Measurements from ENCODE around the gene CFAP74.

CFAP74 gene
- total RNA-seq, result 0 to 0.14 reads per million in 2 donors

- no peak for DNase-seq
These were observed at the start of gene CFAP74 for GRCh38 chr1:2003541-2004131. Gene CFAP74 (minus strand): TSS chr1:2003786. CDS start chr1:1990956, 12,830 bp downstream.

DNA sequence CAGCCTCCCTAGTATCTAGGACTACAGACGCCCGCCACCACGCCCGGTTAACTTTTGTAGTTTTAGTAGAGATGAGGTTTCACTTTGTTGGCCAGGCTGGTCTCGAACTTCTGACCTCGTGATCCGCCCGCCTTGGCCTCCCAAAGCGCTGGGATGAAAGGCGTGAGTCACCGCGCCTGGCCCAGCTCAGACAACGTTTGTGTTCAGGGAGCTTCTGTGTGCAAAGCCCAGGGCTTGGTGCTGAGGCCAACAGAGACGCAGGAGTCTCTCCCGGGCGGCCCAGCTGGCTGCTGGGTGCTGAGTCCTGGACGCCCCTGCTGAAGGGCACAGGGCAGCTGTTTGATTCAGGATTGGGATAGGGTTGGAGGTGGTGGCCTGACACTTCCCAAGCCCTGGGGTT lies 49.6 kb upstream of the CFAP74 start:
- DNase-seq, result no peak

DNA sequence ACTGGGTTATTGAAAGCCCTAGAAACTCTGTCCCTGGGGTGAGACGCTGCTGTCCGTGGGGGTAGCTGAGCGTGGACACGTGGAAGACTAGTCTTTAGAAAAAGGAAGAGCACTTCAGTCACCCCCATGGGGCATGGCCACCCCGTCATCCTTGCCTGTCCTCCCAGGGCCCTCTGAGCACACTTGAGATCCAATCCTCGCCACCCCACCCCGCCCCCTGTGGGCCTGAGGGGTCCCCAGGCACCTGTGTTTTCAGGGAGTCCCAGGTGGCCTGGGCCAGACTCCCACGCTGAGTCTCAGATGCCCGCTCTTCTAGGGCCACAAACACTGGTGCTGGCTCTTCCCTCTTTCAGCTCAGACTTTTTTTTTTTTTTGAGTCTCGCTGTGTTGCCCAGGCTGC lies 49.2 kb upstream of the CFAP74 start:
- no peak for DNase-seq

DNA sequence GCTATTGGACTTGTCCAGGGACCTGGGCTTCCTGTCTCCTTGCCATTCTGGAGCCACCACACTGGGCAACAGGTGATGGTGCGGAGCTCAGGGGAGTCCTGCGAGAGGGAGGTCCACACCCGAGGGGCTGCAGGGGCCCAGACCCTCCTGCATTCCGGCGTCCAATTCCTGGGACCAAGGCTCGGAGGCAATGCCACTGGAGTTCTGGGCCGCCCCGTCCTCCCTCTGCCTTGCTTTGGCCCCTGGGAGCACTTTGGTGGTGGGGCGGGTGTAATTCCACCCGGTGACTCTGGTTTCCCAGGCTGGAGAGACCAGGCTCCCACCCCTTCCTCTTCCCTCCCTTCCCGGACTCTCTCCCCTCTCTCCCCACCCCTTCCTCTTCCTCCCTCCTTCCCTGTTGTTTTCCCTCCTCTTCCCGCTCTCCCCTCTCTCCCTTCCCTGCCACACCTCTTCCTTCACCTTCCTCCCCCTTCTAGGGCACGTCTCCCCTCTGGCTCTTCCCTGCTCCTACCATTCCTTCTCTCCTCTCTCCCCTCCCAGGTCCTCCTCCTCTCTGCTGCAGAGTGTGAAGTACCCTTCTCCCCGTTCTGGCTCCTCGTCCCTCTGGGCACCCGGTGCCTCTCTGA lies 48.6 kb upstream of the CFAP74 start:
- no peak for DNase-seq

- DNase-seq, result no peak
These were observed 47.5 kb upstream of the CFAP74 start for GRCh38 chr1:2050793-2051682.

GRCh38 chr1:2050461-2050792 lies 46.8 kb upstream of the CFAP74 start:
- no peak for DNase-seq

GRCh38 chr1:2049718-2050431 lies 46.3 kb upstream of the CFAP74 start, which contains the start of gene PRKCZ:
Gene PRKCZ (plus strand): TSS chr1:2050411. CDS start chr1:2050631, 220 bp downstream.
- DNase-seq, result peak; percentile 92

- no peak for DNase-seq
These were observed 45.7 kb upstream of the CFAP74 start for GRCh38 chr1:2049225-2049717.

- no peak for DNase-seq
These were observed 44.5 kb upstream of the CFAP74 start for GRCh38 chr1:2047749-2048729.

DNA sequence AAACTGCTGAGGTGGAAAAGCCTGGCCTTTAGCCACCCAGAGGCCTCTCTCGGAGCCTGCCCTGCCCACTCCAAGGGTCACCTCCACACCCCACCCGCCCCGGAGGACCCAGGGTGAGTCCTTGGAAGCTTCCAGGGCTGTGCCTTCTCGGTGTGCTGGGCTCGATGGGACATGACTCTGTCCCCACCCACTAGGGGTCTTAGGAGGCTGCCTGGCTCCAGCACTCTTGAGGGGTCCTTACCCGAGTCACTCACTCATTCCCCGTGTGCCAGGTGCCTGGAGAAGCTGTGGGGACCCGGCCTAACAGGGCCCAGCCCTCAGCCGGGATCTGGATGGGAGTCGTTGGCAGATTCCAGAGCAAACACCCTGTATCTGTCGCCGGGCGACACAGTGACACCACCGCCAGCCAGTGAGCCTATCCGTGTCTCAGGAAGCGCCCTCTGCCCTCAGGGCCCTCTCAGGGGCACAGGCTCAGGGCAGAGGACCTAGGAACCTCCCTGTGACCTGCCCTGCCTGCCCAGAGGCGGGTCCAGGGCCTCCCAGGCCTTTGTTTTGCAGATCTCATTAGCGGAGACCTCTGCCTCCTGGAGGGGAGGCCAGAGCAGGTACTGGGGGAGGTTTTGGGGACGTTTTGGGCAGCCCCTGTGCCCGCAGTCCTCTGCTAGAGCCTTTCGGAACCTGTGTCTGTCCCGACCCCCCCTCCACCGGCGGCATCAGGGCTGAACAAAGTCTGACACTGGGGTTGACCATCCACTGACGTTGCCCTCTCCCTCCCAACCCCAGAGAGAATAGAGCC lies 43.6 kb upstream of the CFAP74 start:
- no peak for DNase-seq

DNA sequence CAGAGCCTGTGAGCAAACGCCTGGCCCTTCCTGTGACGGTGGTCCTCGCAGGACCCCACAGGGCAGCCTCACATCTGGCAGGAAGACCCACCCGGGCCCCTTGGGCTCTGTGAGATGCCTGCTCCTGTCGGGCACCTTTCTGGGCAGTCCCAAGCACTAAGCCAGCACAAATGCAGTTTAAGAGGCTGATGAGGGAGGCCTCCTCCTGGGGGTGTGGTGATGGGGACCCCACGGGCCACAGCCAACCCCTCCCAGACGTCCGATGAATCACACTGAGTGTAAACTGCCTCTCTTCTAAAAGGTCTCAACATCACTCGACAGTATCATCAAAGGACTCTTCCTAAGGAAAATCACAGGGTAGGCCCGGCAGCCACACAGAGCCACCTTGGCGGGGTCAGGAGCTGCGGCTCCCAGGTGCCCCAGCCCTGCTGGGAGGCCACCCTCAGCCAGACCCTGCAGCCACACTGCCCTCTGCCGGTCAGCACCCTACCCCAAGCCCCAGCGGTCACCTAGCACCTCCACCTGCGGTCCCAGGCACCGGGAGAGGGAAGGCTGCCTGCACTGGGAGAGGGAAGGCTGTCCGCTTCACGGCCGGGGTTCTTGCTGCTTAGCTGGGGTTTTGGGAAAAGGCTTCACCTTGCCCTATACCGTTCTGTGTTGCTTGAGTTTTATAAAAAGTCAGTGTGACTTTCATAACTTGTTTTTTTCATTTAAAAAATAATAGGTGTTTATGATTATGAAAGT lies 42.8 kb upstream of the CFAP74 start:
- DNase-seq, result peak; percentile 30

DNA sequence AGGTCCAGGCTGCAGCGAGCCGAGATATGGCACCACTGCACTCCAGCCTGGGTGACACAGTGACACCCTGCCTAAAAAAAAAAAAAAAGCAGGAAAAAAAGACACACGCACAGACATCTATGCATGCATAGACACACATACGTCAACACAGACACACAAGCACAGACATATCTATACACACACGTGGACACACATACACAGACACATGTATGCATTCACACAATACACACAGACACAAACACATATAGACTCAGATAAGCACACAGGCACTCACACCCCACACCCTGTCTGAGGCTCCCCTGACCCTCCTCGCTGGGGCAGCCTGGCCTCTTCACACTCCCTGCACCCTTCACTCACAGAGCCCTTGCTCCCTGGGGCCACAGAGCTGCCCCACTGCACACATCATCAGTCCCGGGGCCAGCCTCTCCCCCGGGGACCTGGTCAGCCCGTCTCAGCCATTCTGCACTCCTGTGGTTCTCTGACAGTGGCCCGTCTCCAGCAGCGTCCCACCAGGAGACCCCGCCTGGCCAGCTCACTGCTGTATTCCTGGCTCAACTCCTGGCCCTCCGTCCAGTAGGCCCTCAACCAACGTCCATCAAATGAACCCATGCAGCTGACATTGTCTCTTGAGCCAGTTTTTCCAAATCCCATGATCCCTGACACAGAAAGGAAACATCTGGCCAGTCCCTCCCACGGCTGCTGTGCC lies 42.0 kb upstream of the CFAP74 start:
- DNase-seq, result no peak

DNA sequence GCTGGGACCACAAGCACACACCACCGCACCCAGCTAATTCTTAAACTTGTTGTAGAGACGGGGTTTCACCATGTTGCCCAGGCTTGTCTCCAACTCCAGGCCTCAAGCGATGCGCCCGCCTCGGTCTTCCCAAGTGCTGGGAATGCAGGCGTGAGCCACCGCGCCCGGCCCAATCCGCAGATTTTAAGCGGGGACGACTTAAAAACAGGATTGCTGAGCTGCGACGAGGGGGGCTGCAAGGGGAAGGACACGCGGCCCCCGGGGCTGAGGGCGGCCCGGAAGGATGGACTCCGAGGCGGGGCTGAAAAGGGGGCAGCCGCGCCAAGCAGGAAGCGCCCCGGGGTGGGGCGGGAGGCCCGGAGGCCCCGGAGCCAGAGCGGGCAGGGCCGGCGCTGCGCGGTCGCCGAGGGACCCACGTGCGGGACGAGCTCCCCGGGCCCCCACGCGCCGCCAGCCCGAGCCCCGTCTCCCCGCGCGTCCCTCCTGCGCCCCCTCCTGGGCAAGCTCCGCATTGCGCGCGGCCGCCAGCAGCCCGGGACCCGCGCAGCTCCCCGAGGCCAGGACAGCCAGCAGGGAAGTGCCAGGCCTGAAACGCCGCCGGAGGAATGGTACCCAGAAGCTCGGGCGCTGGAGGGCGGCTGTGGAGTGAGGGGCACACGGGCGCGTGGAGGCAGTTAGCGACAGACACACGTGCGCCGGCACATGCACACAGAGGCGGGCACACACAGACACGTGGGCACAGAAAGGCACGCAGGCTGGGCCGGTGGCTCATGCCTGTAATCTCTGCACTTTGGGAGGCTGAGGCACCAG lies 41.1 kb upstream of the CFAP74 start:
- DNase-seq, result peak; percentile 84

GRCh38 chr1:2043886-2044285 lies 40.3 kb upstream of the CFAP74 start:
- no peak for DNase-seq

GRCh38 chr1:2042830-2043773 lies 39.5 kb upstream of the CFAP74 start:
- DNase-seq, result no peak

- no peak for DNase-seq
These were observed 38.3 kb upstream of the CFAP74 start for GRCh38 chr1:2041887-2042286.

GRCh38 chr1:2041305-2041704 lies 37.7 kb upstream of the CFAP74 start:
- no peak for DNase-seq

Data from T-helper 9 cell (primary cell).